Panc1 (cell line): ENCODE results near the gene GPC6. TPM values are rescaled to one million over a fixed set of nuclear protein-coding genes. Genes with fewer than 3 reads are reported as not detected.

Experiments used
- ATAC-seq: fragments of 200-7000 bp; cut with Tn5 transposase; 2 replicates; pipeline ENCODE4 v1.9.1; 2020; ENCODE audit warnings: mild to moderate bottlenecking, moderate library complexity
- BruUV-seq: library from RNA; stranded (reverse); fragments of 400-500 nt; replicated peaks from 2 replicates; lab custom pipeline; 2021; lab: Mats Ljungman, UMichigan
- CTCF ChIA-PET: fragments of 300-600 bp; sonication (Branson Sonifier 250); formaldehyde crosslinking; loops from one replicate; lab custom pipeline; 2022; ENCODE audit warnings: antibody characterized with exemption; lab: Charles Lee
- POLR2A ChIA-PET: fragments of 300-600 bp; sonication (Branson Sonifier 250); formaldehyde crosslinking; loops from one replicate; lab custom pipeline; 2022; ENCODE audit warnings: antibody characterized with exemption; lab: Charles Lee
- DNase-seq: peaks from one replicate; pipeline ENCODE4 v3.0.0-alpha.2; 2010; ENCODE audit warnings: low read depth, low spot score
- H3K27ac ChIP-seq: 2 replicates; pipeline ENCODE4 v1.5.1; 2011; ENCODE audit warnings: mild to moderate bottlenecking, low read length, inconsistent platforms
- H3K27me3 ChIP-seq: fragments of 200-500 bp; sonication (Bioruptor generic); 2 replicates; pipeline ENCODE4 v1.6.0; 2014; ENCODE audit warnings: low read length, inconsistent platforms; ENCODE audit not compliant: control insufficient read depth, insufficient read depth
- H3K36me3 ChIP-seq: fragments of 200-500 bp; sonication (Bioruptor generic); 2 replicates; pipeline ENCODE4 v1.5.1; 2014; ENCODE audit warnings: inconsistent platforms, mild to moderate bottlenecking, low read length, moderate library complexity; ENCODE audit not compliant: control insufficient read depth, insufficient read depth
- H3K4me1 ChIP-seq: 2 replicates; pipeline ENCODE4 v1.5.1; 2011; ENCODE audit warnings: inconsistent platforms, mild to moderate bottlenecking, low read length, moderate library complexity; ENCODE audit not compliant: control insufficient read depth, insufficient read depth
- H3K4me3 ChIP-seq, 2 experiments: 2 replicates each; pipeline ENCODE4 v1.5.1; 2011 to 2012; ENCODE audit warnings: low read depth in 2 of 2, low read length in 2 of 2, mild to moderate bottlenecking in 2 of 2, inconsistent platforms in 1 of 2, moderate library complexity in 1 of 2
- H3K9me3 ChIP-seq: fragments of 200-500 bp; sonication (Bioruptor generic); 2 replicates; pipeline ENCODE4 v1.5.1; 2014; ENCODE audit warnings: low read depth, mild to moderate bottlenecking, inconsistent platforms, low read length, moderate library complexity; ENCODE audit not compliant: control insufficient read depth, insufficient read depth
- CTCF ChIP-seq: fragments of 450-650 bp; IDR thresholded peaks from 2 replicates; pipeline ENCODE4 v1.5.1; 2017; ENCODE audit warnings: mild to moderate bottlenecking
- POLR2AphosphoS5 ChIP-seq: IDR thresholded peaks from 2 replicates; pipeline ENCODE4 v1.6.1; 2012; ENCODE audit warnings: mild to moderate bottlenecking, low read depth, low read length, moderate library complexity
- REST ChIP-seq, 2 experiments: IDR thresholded peaks; 2 replicates each; pipeline ENCODE4 v1.6.1; 2011 to 2012; ENCODE audit warnings: low read depth in 2 of 2, control low read depth in 1 of 2, low read length in 1 of 2, mild to moderate bottlenecking in 1 of 2, moderate library complexity in 1 of 2; ENCODE audit not compliant: insufficient read depth in 1 of 2
- SIN3A ChIP-seq: IDR thresholded peaks from 2 replicates; pipeline ENCODE4 v1.6.1; 2012; ENCODE audit warnings: low read depth, mild to moderate bottlenecking, low read length, moderate library complexity, borderline replicate concordance; ENCODE audit not compliant: insufficient read depth
- TCF7L2 ChIP-seq: IDR thresholded peaks from 2 replicates; pipeline ENCODE4 v1.6.1; 2011; ENCODE audit warnings: mild to moderate bottlenecking, low read depth, low read length, inconsistent platforms
- in situ Hi-C: cut with HindIII; loops from 2 replicates; pipeline ENCODE4 v1.10.0; 2016; ENCODE audit warnings: low sequenced_read_pairs, low pct_unique_long_range_greater_than_20kb
- intact Hi-C: fragments of 100-400 bp; cut with micrococcal nuclease; formaldehyde crosslinking; loops from one replicate; pipeline ENCODE4 v1.10.0; 2022; ENCODE audit not compliant: unreplicated experiment
- total RNA-seq: library from RNA; stranded (reverse); gene quantifications from one replicate; pipeline ENCODE4 v1.2.1, GENCODE V29; 2021; ENCODE audit not compliant: unreplicated experiment

Gene GPC6
- total RNA-seq, 1 experiment from 2014 or later, result 4.8 TPM

- intact Hi-C loops, result no loop called here
- Histone ChIP-seq H3K4me1 (no peaks in the 10 kb centered on the region), H3K9me3 (no peaks in the 10 kb centered on the region), H3K36me3 (no peaks in the 10 kb centered on the region), H3K27me3 (no peaks in the 10 kb centered on the region), H3K27ac (no peak overlapping the region), H3K4me3 (no peak overlapping the region)
- ChIA-PET POLR2A (no interaction called here), CTCF (no interaction called here)
- no TSS peak for BruUV-seq
- DNase-seq (no peak), ATAC-seq (no peak)
- TF ChIP-seq SIN3A (no peak), REST (IDR thresholded peaks at IDR 0.05; ENCODE audit: insufficient read depth in 1 of 2, low read depth in 2 of 2, low read length in 1 of 2) (no peak), TCF7L2 (no peak), CTCF (no peak), POLR2AphosphoS5 (no peak)
- in situ Hi-C loops, result no loop called here
These were observed 751.4 kb downstream of the GPC6 start for GRCh38 chr13:93977986-93978385.

GRCh38 chr13:93981426-93981977 lies 754.9 kb downstream of the GPC6 start:
- Histone ChIP-seq H3K27ac (no peak overlapping the region), H3K4me1 (no peaks in the 10 kb centered on the region), H3K27me3 (no peaks in the 10 kb centered on the region), H3K36me3 (no peaks in the 10 kb centered on the region), H3K4me3 (no peak overlapping the region), H3K9me3 (no peaks in the 10 kb centered on the region)
- no peak for DNase-seq
- intact Hi-C loops (no loop called here), in situ Hi-C loops (no loop called here)
- no TSS peak for BruUV-seq
- TF ChIP-seq POLR2AphosphoS5 (no peak), CTCF (no peak), TCF7L2 (no peak), REST (IDR thresholded peaks at IDR 0.05; ENCODE audit: insufficient read depth in 1 of 2, low read depth in 2 of 2, low read length in 1 of 2) (no peak), SIN3A (no peak)
- POLR2A ChIA-PET, result no interaction called here
- CTCF ChIA-PET, result no interaction called here
- ATAC-seq, result no peak
